Ovary (tissue), 9 donors: ENCODE results near the gene RHOB. TPM values are rescaled to one million over a fixed set of nuclear protein-coding genes. Genes with fewer than 3 reads are reported as not detected.
"Not testable (repeated sequence)": the region's sequence is repeated elsewhere in the genome, so short reads cannot be mapped to it uniquely, and the experiment has no call there.

ENCODE experiments used
- DNase-seq, 5 donors: peaks; one replicate each; pipeline ENCODE4 v3.0.0-alpha.2; 2019 to 2020
- H3K27ac ChIP-seq, 2 donors: fragments of 200-600 bp; one replicate each; pipeline versions ENCODE4 v1.5.1 to v1.8.0; 2019 to 2022
- H3K27me3 ChIP-seq: fragments of 200-600 bp; one replicate; pipeline ENCODE4 v1.8.0; 2022
- H3K36me3 ChIP-seq: fragments of 200-600 bp; sonication (generic); one replicate; pipeline ENCODE4 v1.5.1; 2019
- H3K4me1 ChIP-seq: one replicate; pipeline ENCODE4 v1.8.1; 2013; ENCODE audit warnings: mild to moderate bottlenecking, moderate library complexity; ENCODE audit not compliant: insufficient read depth
- H3K4me3 ChIP-seq: fragments of 200-600 bp; sonication (generic); one replicate; pipeline ENCODE4 v1.5.1; 2017
- H3K9me3 ChIP-seq, 2 donors: fragments of 200-600 bp in 1 of 2; sonication (generic) in 1 of 2; one replicate each; pipeline versions ENCODE4 v1.5.1 to v1.8.1; 2013 to 2019; ENCODE audit warnings: mild to moderate bottlenecking in 1 of 2, moderate library complexity in 1 of 2
- EP300 ChIP-seq: sonication (generic); formaldehyde crosslinking; IDR thresholded peaks from one replicate; pipeline ENCODE4 v1.6.1; 2017; ENCODE audit warnings: antibody characterized with exemption
- POLR2A ChIP-seq: fragments of 450-650 bp; IDR thresholded peaks from one replicate; pipeline ENCODE4 v1.6.1; 2017; ENCODE audit warnings: antibody characterized with exemption, mild to moderate bottlenecking, moderate library complexity
- WGBS, 3 donors: extraction: QIAGEN DNeasy Blood & Tissue Kit in 1 of 3; methylation state at CpG; one replicate each; pipeline versions ENCODE4 v1.1.5 to v1.1.7; 2013 to 2017; 5-methylcytosine and 5-hydroxymethylcytosine counted together
- intact Hi-C, 4 donors: fragments of 100-400 bp; cut with DNase I; formaldehyde crosslinking; loops; one replicate each; pipeline versions ENCODE4 v1.11.0 to v1.15.1; 2022 to 2023
- polyA plus RNA-seq, 2 donors: library from polyadenylated mRNA; stranded (reverse); fragments of 200-250 nt in 1 of 2; fragments of 350-450 nt in 1 of 2; fragmentation: Illumina TruSeq in 1 of 2; extraction: RNeasy Lipid Tissue Mini Kit (QIAGEN cat#74804) in 1 of 2; gene quantifications; one replicate each; pipeline ENCODE4 v1.2.3, GENCODE V29; 2013 to 2014
- total RNA-seq, 7 donors: library from RNA; depleted of rRNA in 2 of 7; stranded (reverse); fragments of >200 nt in 2 of 7; fragmentation: NEBNext Ultra II Directional in 3 of 7; extraction: Animal tissue kit (Norgen Biotek cat#: 25700) in 3 of 7; gene quantifications; one replicate each; pipeline versions ENCODE4 v1.1.0 to v1.2.4, GENCODE V29; 2016 to 2023
- TF ChIP-seq, protein P1 (sequence below), 3 donors: fragments of 450-650 bp in 2 of 3; fragments of 200-600 bp in 1 of 3; IDR thresholded peaks; one replicate each; pipeline versions ENCODE4 v1.5.1 to v1.8.0; 2016 to 2022; ENCODE audit warnings: antibody characterized with exemption in 3 of 3, mild to moderate bottlenecking in 1 of 3
- donor health status: DM: no; HTN: no; CAD: no; lungs with moderate emphysema.
- donor health status: DM: no; HTN: no; CAD: no.
- donor health status: Bipolar disorder and iron deficiency.
- donor health status: DM: yes; HTN: yes; CAD: no.
- donor health status: DM: no; HTN: no; CAD: no.
- donor health status: DM: yes; HTN: yes; CAD: no.

Gene RHOB
- total and polyA plus RNA-seq, 9 donors: 200 to 1,363 (median 432) TPM

DNA sequence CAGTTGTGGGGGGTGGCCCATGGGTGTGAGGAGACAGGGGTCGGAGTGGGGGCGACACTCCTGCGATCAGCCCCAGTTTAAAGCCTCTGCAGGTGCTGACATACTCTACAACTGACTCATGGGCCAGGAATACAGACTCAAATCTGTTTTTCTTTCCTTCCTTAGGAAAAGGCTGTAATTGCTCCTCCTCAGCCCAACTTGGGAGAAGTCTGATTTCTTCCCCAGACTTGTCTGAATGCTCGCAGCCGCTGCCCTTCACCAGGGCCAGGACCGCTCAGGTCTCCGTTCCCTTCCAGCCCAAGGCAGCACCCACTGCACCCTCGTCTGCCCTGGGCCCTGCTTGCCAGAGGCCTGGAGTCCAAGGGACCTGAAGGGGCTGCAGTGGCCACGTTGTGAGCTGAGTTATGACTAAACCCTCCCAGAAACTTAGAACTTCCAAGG, 41.3 kb downstream of the RHOB start:
- Histone ChIP-seq H3K36me3 (no peaks in the 10 kb centered on the region), H3K27me3 (no peaks in the 10 kb centered on the region), H3K27ac (no peak overlapping the region), H3K9me3 (no peaks in the 10 kb centered on the region), H3K4me1 (peaks cover 3% of the 10 kb centered on the region), H3K4me3 (no peak overlapping the region)
- intact Hi-C loops: no loop called here
- no peak for DNase-seq
- 69 to 81% (median 74%) methylated on average over 9 of the region's 9 CpGs for WGBS, 3 donors
- TF ChIP-seq EP300 (no peak), POLR2A (no peak)
- TF ChIP-seq, protein P1, sequence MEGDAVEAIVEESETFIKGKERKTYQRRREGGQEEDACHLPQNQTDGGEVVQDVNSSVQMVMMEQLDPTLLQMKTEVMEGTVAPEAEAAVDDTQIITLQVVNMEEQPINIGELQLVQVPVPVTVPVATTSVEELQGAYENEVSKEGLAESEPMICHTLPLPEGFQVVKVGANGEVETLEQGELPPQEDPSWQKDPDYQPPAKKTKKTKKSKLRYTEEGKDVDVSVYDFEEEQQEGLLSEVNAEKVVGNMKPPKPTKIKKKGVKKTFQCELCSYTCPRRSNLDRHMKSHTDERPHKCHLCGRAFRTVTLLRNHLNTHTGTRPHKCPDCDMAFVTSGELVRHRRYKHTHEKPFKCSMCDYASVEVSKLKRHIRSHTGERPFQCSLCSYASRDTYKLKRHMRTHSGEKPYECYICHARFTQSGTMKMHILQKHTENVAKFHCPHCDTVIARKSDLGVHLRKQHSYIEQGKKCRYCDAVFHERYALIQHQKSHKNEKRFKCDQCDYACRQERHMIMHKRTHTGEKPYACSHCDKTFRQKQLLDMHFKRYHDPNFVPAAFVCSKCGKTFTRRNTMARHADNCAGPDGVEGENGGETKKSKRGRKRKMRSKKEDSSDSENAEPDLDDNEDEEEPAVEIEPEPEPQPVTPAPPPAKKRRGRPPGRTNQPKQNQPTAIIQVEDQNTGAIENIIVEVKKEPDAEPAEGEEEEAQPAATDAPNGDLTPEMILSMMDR (IDR thresholded peaks at IDR 0.05): no peak

DNA sequence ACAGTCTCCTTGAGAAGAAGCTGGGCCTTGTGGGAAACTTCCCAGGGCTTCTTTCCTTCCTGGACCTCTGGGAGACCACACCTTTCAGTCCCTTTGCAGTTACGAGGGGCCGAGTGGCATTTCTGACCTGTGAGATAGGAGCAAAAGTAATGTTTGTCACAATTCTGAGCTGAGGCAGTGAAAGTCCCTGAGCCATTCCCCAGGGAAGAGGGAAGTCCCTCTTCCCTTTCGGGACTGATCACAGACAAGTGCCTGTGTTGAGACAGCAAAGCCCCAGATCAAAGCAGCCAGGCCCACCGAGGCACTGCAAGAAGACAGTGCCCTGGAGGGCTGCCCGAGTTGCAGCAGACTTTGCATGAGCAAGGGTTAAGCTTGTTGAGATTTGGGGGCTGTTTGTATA, 41.9 kb downstream of the RHOB start:
- DNase-seq: no peak
- TF ChIP-seq, protein P1 (IDR thresholded peaks at IDR 0.05): no peak
- TF ChIP-seq POLR2A: no peak
- no peak for TF ChIP-seq EP300
- WGBS, 3 donors: 62 to 77% (median 76%) methylated on average over 5 of the region's 5 CpGs
- Histone ChIP-seq H3K27me3 (no peaks in the 10 kb centered on the region), H3K4me1 (no peaks in the 10 kb centered on the region), H3K4me3 (no peak overlapping the region), H3K9me3 (no peaks in the 10 kb centered on the region), H3K27ac (no peak overlapping the region), H3K36me3 (no peaks in the 10 kb centered on the region)
- intact Hi-C loops: no loop called here

DNA sequence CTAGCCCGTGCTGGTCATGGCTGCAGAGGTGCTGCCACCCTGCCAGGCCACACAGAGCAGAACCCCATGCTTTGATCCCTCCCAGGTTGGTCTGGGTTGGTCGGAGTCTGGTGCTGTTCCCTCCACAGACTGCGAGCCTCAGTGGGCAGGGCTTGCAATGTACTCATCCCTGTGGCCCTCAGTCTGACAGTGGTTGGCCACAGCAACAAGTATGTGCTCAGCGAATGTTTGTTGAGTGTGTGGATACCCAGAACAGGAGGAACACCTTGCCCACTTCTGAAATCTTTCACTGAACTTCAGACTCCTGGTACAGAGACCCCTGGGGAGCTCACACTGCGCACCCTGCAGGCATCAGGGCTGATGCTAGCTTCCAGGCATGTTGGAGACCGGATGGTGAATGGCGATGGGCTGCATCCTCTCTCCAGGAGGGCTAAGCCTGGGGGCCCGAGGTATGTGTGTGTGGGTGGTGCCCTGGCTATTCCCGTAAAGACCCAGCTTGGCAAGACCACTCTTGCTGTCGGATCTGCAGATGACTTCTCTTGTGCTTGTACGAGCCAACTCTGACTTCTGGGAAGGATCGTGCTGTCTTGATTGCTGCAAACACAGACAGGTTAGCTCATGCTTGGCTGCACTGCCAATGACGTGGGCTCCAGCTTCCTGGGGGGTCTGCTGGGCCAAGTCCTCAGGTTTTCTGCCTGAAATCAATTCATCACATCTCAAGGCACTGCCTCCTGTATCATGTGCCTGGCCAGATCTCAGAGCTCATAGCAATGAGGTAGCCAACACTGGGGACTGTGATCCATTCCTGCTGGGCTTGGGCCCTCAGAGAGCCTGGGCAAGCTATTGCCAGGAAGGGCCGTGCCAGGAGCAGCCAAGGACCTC, 43.7 kb downstream of the RHOB start:
- intact Hi-C loops: loop anchor here in 1 of 4 donors (5.0 kb wide), 1 partner anchor 38 kb away; no protein-coding TSS in a partner anchor
- no peaks in the 10 kb centered on the region for H3K4me1 ChIP-seq
- no peak overlapping the region for H3K27ac ChIP-seq
- no peaks in the 10 kb centered on the region for H3K9me3 ChIP-seq
- no peaks in the 10 kb centered on the region for H3K36me3 ChIP-seq
- TF ChIP-seq, protein P1 (IDR thresholded peaks at IDR 0.05): no peak
- TF ChIP-seq POLR2A (no peak), EP300 (no peak)
- peak; percentile 55 to 83 (median 73) for DNase-seq
- no peak overlapping the region for H3K4me3 ChIP-seq
- WGBS, 3 donors: 59 to 86% (median 77%) methylated on average over 14 of the region's 14 CpGs
- H3K27me3 ChIP-seq: no peaks in the 10 kb centered on the region

DNA sequence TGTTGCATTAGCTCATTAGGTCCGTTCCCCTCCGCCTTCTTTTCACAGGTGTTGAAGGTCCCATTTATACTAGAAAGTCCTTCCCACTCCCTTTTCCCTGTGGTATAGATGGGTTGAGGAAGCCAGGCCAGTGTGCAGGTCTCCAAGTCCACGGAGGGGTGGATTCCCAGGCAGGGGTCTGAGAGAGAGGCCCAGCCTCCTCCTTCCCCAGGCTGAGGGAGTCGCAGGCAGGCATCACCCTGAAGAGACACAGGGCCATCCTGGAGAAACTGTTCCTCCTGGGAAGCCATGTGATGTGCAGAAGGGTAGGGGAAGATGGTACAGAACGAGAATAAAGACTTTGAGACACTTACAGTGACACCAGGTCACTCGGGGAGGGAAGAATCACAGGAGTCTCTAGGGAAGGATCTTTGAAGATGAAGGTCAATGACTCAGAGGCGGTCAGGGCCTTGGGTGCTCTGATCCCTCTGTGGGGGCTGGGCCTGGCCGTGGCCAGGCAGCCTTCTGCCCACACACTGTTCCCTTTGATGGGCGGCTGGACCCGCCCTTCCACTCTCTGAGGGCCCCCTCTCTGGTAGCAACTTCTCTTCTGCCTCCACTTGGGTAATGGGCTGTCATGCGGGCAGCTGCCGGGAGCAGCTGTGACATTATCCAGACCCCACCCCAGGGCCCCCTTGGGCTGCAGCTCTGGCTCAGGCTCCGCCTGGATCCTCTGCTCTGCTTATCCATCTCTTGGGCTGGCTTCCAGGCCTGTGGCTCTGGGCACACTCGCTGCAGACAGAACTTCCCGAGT, 45.1 kb downstream of the RHOB start:
- Histone ChIP-seq H3K27ac (peak overlapping the region in 1 of 2 donors; percentile 21), H3K4me3 (no peak overlapping the region), H3K27me3 (no peaks in the 10 kb centered on the region), H3K9me3 (no peaks in the 10 kb centered on the region), H3K36me3 (no peaks in the 10 kb centered on the region), H3K4me1 (no peaks in the 10 kb centered on the region)
- WGBS, 3 donors: 73 to 76% (median 75%) methylated on average over 15 of the region's 15 CpGs
- TF ChIP-seq POLR2A (no peak), EP300 (no peak)
- TF ChIP-seq, protein P1 (IDR thresholded peaks at IDR 0.05): no peak
- intact Hi-C loops: loop anchor here in 1 of 4 donors (5.0 kb wide), 1 partner anchor 40 kb away; no protein-coding TSS in a partner anchor
- peak in 1 of 5 donors; percentile 62 for DNase-seq

- whole genome bisulfite sequencing, 3 donors: 94 to 98% (median 94%) methylated on average over 3 of the region's 3 CpGs
- not testable (repeated sequence) for H3K4me1 ChIP-seq, H3K4me3 ChIP-seq, DNase-seq, H3K27me3 ChIP-seq, H3K9me3 ChIP-seq, H3K36me3 ChIP-seq, H3K27ac ChIP-seq
- intact Hi-C loops: loop anchor here in 1 of 4 donors (5.0 kb wide), 1 partner anchor 41 kb away; no protein-coding TSS in a partner anchor
Measured at GRCh38 chr2:20493095-20493494, 46.2 kb downstream of the RHOB start.
